HCT116 (cell line): ENCODE measurements around the gene LRRC56. TPM values are rescaled to one million over a fixed set of nuclear protein-coding genes. Genes with fewer than 3 reads are reported as not detected.

ENCODE experiments used
- ATAC-seq: fragments of 200-7000 bp; cut with Tn5 transposase; 2 replicates; pipeline ENCODE4 v1.9.1; 2020; ENCODE audit warnings: mild to moderate bottlenecking, moderate library complexity
- BruUV-seq: library from RNA; stranded (reverse); fragments of 400-500 nt; replicated peaks from 2 replicates; lab custom pipeline; 2021; lab: Mats Ljungman, UMichigan
- CTCF ChIA-PET: fragments of 300-600 bp; sonication (Branson Sonifier 250); formaldehyde crosslinking; loops from one replicate; lab custom pipeline; 2021; ENCODE audit warnings: antibody characterized with exemption; lab: Charles Lee
- POLR2A ChIA-PET: fragments of 300-600, 350-600 bp; sonication (Branson Sonifier 250); formaldehyde crosslinking; loops from one replicate; lab custom pipeline; 2021; ENCODE audit warnings: antibody characterized with exemption; lab: Charles Lee
- RAD21 ChIA-PET, 2 experiments: fragments of 300-600 bp; sonication (Branson Sonifier 250); formaldehyde crosslinking; loops; one replicate each; lab custom pipeline; 2023; ENCODE audit warnings: low total read pairs in 2 of 2; ENCODE audit not compliant: uncharacterized antibody in 2 of 2, unreplicated experiment in 2 of 2, low non-redundant PET in 1 of 2; lab: Charles Lee
- DNase-seq: peaks from one replicate; pipeline ENCODE4 v3.0.0-alpha.2; 2010; ENCODE audit warnings: low read depth, low spot score
- H2AFZ ChIP-seq: fragments of 200-600 bp; shearing (Covaris generic), sonication (generic); 2 replicates; pipeline ENCODE4 v1.6.1; 2017; ENCODE audit warnings: low read depth, mixed run types, mixed read lengths, antibody characterized with exemption, low read length; ENCODE audit not compliant: poor library complexity, severe bottlenecking
- H3K27ac ChIP-seq: 2 replicates; pipeline ENCODE4 v1.5.1; 2012; ENCODE audit warnings: low read depth, low read length
- H3K27me3 ChIP-seq: fragments of 200-600 bp; sonication (generic); 2 replicates; pipeline ENCODE4 v1.6.1; 2016; ENCODE audit warnings: mixed run types, low read length, mixed read lengths; ENCODE audit not compliant: insufficient read depth
- H3K36me3 ChIP-seq, 2 experiments: fragments of 200-500 bp in 1 of 2; fragments of 200-600 bp in 1 of 2; sonication (Bioruptor generic) in 1 of 2; sonication (generic) in 1 of 2; 2 replicates each; pipeline versions ENCODE4 v1.5.1 to v1.6.1; 2014 to 2016; ENCODE audit warnings: low read length in 2 of 2, inconsistent platforms in 1 of 2, mixed read lengths in 1 of 2, mixed run types in 1 of 2; ENCODE audit not compliant: insufficient read depth in 2 of 2, control insufficient read depth in 1 of 2
- H3K4me1 ChIP-seq, 2 experiments: fragments of 200-600 bp in 1 of 2; sonication (generic) in 1 of 2; 2 replicates each; pipeline versions ENCODE4 v1.5.1 to v1.6.1; 2012 to 2017; ENCODE audit warnings: low read length in 2 of 2, inconsistent platforms in 1 of 2, mild to moderate bottlenecking in 1 of 2, mixed read lengths in 1 of 2, mixed run types in 1 of 2, moderate library complexity in 1 of 2; ENCODE audit not compliant: insufficient read depth in 2 of 2, control insufficient read depth in 1 of 2
- H3K4me2 ChIP-seq: fragments of 200-600 bp; sonication (generic); 2 replicates; pipeline ENCODE4 v1.6.1; 2017; ENCODE audit warnings: mixed run types, low read length, mixed read lengths
- H3K4me3 ChIP-seq, 2 experiments: fragments of 200-600 bp in 1 of 2; sonication (generic) in 1 of 2; replicated peaks in 1 of 2; 2 replicates each; pipeline ENCODE4 v1.5.1; 2011 to 2016; ENCODE audit warnings: low read length in 2 of 2, control low read depth in 1 of 2, low read depth in 1 of 2, mild to moderate bottlenecking in 1 of 2, mixed read lengths in 1 of 2, mixed run types in 1 of 2
- H3K79me2 ChIP-seq: fragments of 200-600 bp; sonication (generic); 2 replicates; pipeline ENCODE4 v1.6.1; 2017; ENCODE audit warnings: mild to moderate bottlenecking, mixed run types, low read length, moderate library complexity, mixed read lengths; ENCODE audit not compliant: insufficient read depth
- H3K9ac ChIP-seq: fragments of 200-600 bp; sonication (generic); 2 replicates; pipeline ENCODE4 v1.6.1; 2016; ENCODE audit warnings: low read length, mixed read lengths
- H3K9me2 ChIP-seq: fragments of 200-600 bp; sonication (generic), shearing (Covaris generic); 2 replicates; pipeline ENCODE4 v1.6.1; 2017; ENCODE audit warnings: mixed run types, mild to moderate bottlenecking, moderate library complexity; ENCODE audit not compliant: insufficient read depth
- H3K9me3 ChIP-seq, 2 experiments: fragments of 200-500 bp in 1 of 2; fragments of 200-600 bp in 1 of 2; sonication (Bioruptor generic) in 1 of 2; sonication (generic) in 1 of 2; 2 replicates each; pipeline ENCODE4 v1.6.1; 2014 to 2017; ENCODE audit warnings: low read length in 2 of 2, mixed read lengths in 2 of 2, inconsistent platforms in 1 of 2, low read depth in 1 of 2, mild to moderate bottlenecking in 1 of 2, mixed run types in 1 of 2, moderate library complexity in 1 of 2; ENCODE audit not compliant: control insufficient read depth in 1 of 2, insufficient read depth in 1 of 2
- H4K20me1 ChIP-seq: fragments of 200-600 bp; sonication (generic), shearing (Covaris generic); 2 replicates; pipeline ENCODE4 v1.6.1; 2017; ENCODE audit warnings: mixed run types, mild to moderate bottlenecking, moderate library complexity; ENCODE audit not compliant: insufficient read depth
- ATF3 ChIP-seq: IDR thresholded peaks from 2 replicates; pipeline ENCODE4 v1.6.1; 2012
- CBX3 ChIP-seq: IDR thresholded peaks from 2 replicates; pipeline ENCODE4 v1.6.1; 2012; ENCODE audit warnings: low read depth
- CTCF ChIP-seq, 3 experiments: fragments of 200-600 bp in 1 of 3; sonication (generic) in 1 of 3; IDR thresholded peaks in 2 of 3; conservative IDR thresholded peaks in 1 of 3; 2 replicates each; pipeline ENCODE4 v1.5.1; 2012 to 2017; ENCODE audit warnings: low read depth in 2 of 3, low read length in 2 of 3, antibody characterized with exemption in 1 of 3, borderline replicate concordance in 1 of 3, control low read depth in 1 of 3, mild to moderate bottlenecking in 1 of 3, mixed read lengths in 1 of 3, mixed run types in 1 of 3, moderate library complexity in 1 of 3; ENCODE audit not compliant: insufficient read depth in 1 of 3
- EGR1 ChIP-seq: IDR thresholded peaks from 2 replicates; pipeline ENCODE4 v1.6.1; 2012; ENCODE audit warnings: low read depth
- EZH2 ChIP-seq: fragments of 200-600 bp; sonication (generic); IDR thresholded peaks from 2 replicates; pipeline ENCODE4 v1.6.1; 2017; ENCODE audit warnings: antibody characterized with exemption, mixed run types
- FOSL1 ChIP-seq: IDR thresholded peaks from 2 replicates; pipeline ENCODE4 v1.6.1; 2012; ENCODE audit warnings: low read depth
- JUND ChIP-seq: IDR thresholded peaks from 2 replicates; pipeline ENCODE4 v1.6.1; 2012
- MAX ChIP-seq: IDR thresholded peaks from 2 replicates; pipeline ENCODE4 v1.6.1; 2012
- POLR2A ChIP-seq: IDR thresholded peaks from 2 replicates; pipeline ENCODE4 v1.7.0; 2011; ENCODE audit warnings: borderline replicate concordance; ENCODE audit not compliant: insufficient read depth, insufficient read length; ENCODE audit errors: extremely low read depth
- POLR2AphosphoS5 ChIP-seq: IDR thresholded peaks from 2 replicates; pipeline ENCODE4 v1.6.1; 2011; ENCODE audit warnings: mild to moderate bottlenecking, low read depth, low read length, moderate library complexity
- RAD21 ChIP-seq: IDR thresholded peaks from 2 replicates; pipeline ENCODE4 v1.6.1; 2012; ENCODE audit warnings: low read depth, mild to moderate bottlenecking
- SP1 ChIP-seq: IDR thresholded peaks from 2 replicates; pipeline ENCODE4 v1.6.1; 2012; ENCODE audit warnings: low read depth
- TCF7L2 ChIP-seq: IDR thresholded peaks from 2 replicates; pipeline ENCODE4 v1.7.0; 2011; ENCODE audit warnings: borderline replicate concordance, inconsistent platforms; ENCODE audit not compliant: insufficient read depth, insufficient read length; ENCODE audit errors: extremely low read depth
- ZBTB33 ChIP-seq: IDR thresholded peaks from 2 replicates; pipeline ENCODE4 v1.6.1; 2011; ENCODE audit warnings: mild to moderate bottlenecking, low read length, moderate library complexity; ENCODE audit not compliant: insufficient replicate concordance; ENCODE audit errors: extremely low read depth
- intact Hi-C: fragments of 100-400 bp; cut with micrococcal nuclease; formaldehyde crosslinking; loops from 2 replicates; pipeline ENCODE4 v1.10.0; 2022
- total RNA-seq: library from RNA; stranded (reverse); gene quantifications from one replicate; pipeline ENCODE4 v1.2.1, GENCODE V29; 2021; ENCODE audit not compliant: unreplicated experiment

LRRC56 gene
- total RNA-seq, 1 experiment from 2014 or later = 9.1 TPM

GRCh38 chr11:544817-545166 lies 7.5 kb downstream of the LRRC56 start:
- no peaks in the 10 kb centered on the region for H4K20me1 ChIP-seq
- H3K79me2 ChIP-seq = no peaks in the 10 kb centered on the region
- no peak overlapping the region for H3K4me2 ChIP-seq
- H3K4me3 ChIP-seq = no peak overlapping the region
- TF ChIP-seq ATF3 = no peak
- TF ChIP-seq EZH2 = no peak
- TF ChIP-seq MAX = no peak
- TF ChIP-seq EGR1 = no peak
- TF ChIP-seq SP1 = no peak
- no peak for TF ChIP-seq RAD21
- no peak for TF ChIP-seq TCF7L2
- TF ChIP-seq POLR2AphosphoS5 = no peak
- H2AFZ ChIP-seq = no peak overlapping the region
- no peaks in the 10 kb centered on the region for H3K9me2 ChIP-seq
- intact Hi-C loops = no loop called here
- H3K27me3 ChIP-seq = no peaks in the 10 kb centered on the region
- no peaks in the 10 kb centered on the region for H3K9me3 ChIP-seq
- H3K4me1 ChIP-seq = peaks cover 0 to 10% of the 10 kb centered on the region in 2 experiments; a peak in 2 of 4 replicates
- POLR2A ChIA-PET = no interaction called here
- H3K27ac ChIP-seq = no peak overlapping the region
- no peaks in the 10 kb centered on the region for H3K36me3 ChIP-seq
- RAD21 ChIA-PET = no interaction called here
- no peak for DNase-seq
- BruUV-seq = no TSS peak
- no peak for ATAC-seq
- CTCF ChIA-PET = no interaction called here
- H3K9ac ChIP-seq = no peak overlapping the region

- intact Hi-C loops = no loop called here
- DNase-seq (no peak), ATAC-seq (no peak)
- no TSS peak for BruUV-seq
- Histone ChIP-seq H3K36me3 (no peaks in the 10 kb centered on the region), H3K9me2 (no peaks in the 10 kb centered on the region), H3K9ac (no peak overlapping the region), H3K4me1 (peaks cover 0 to 10% of the 10 kb centered on the region in 2 experiments; a peak in 2 of 4 replicates), H3K4me3 (no peak overlapping the region), H3K79me2 (no peaks in the 10 kb centered on the region), H2AFZ (no peak overlapping the region), H3K9me3 (no peaks in the 10 kb centered on the region), H3K27me3 (no peaks in the 10 kb centered on the region), H3K27ac (no peak overlapping the region), H3K4me2 (no peak overlapping the region), H4K20me1 (no peaks in the 10 kb centered on the region)
- ChIA-PET POLR2A (no interaction called here), CTCF (no interaction called here), RAD21 (no interaction called here)
- TF ChIP-seq CTCF (IDR thresholded peaks at IDR 0.05 in 2 of 3, conservative IDR thresholded peaks at IDR 0.05 in 1 of 3; ENCODE audit: borderline replicate concordance in 1 of 3, insufficient read depth in 1 of 3, low read depth in 2 of 3, low read length in 2 of 3) (no peak), CBX3 (no peak), POLR2A (no peak), JUND (no peak), FOSL1 (no peak), ZBTB33 (no peak)
Observed at GRCh38 chr11:545171-545570, 7.8 kb downstream of the LRRC56 start.
